Gastroesophageal sphincter (tissue), 4 donors: ENCODE results near the gene PREX1. TPM values are rescaled to one million over a fixed set of nuclear protein-coding genes. Genes with fewer than 3 reads are reported as not detected.

Experiments used
- ATAC-seq: fragments of 150-250 bp; one replicate; pipeline ENCODE4 v1.9.1; 2016; ENCODE audit warnings: mild to moderate bottlenecking, moderate library complexity
- H3K27ac ChIP-seq, 4 donors: fragments of 200-600 bp; sonication (generic) in 3 of 4; 1 replicate in 3 of 4; 2 replicates in 1 of 4; pipeline ENCODE4 v1.5.1; 2016 to 2019
- H3K27me3 ChIP-seq: fragments of 200-600 bp; sonication (generic); one replicate; pipeline ENCODE4 v1.5.1; 2019
- H3K36me3 ChIP-seq, 2 donors: fragments of 200-600 bp; sonication (generic); one replicate each; pipeline ENCODE4 v1.5.1; 2019; ENCODE audit warnings: control low read depth in 1 of 2
- H3K4me1 ChIP-seq, 3 donors: fragments of 200-600 bp; sonication (generic); 1 replicate in 2 of 3; 2 replicates in 1 of 3; pipeline ENCODE4 v1.5.1; 2016 to 2019; ENCODE audit warnings: control low read depth in 2 of 3
- H3K4me3 ChIP-seq, 2 donors: fragments of 200-600 bp; sonication (generic); one replicate each; pipeline ENCODE4 v1.5.1; 2019; ENCODE audit warnings: mild to moderate bottlenecking in 1 of 2, moderate library complexity in 1 of 2
- H3K9me3 ChIP-seq, 3 donors: fragments of 200-600 bp; sonication (generic); one replicate each; pipeline ENCODE4 v1.5.1; 2017 to 2019; ENCODE audit warnings: control low read depth in 2 of 3
- CTCF ChIP-seq, 4 experiments: fragments of 200-600 bp in 2 of 4; fragments of 450-650 bp in 2 of 4; sonication (generic) in 1 of 4; IDR thresholded peaks; one replicate each; pipeline ENCODE4 v1.5.1; 2017 to 2019; ENCODE audit warnings: antibody characterized with exemption in 4 of 4, mild to moderate bottlenecking in 2 of 4, moderate library complexity in 2 of 4
- EP300 ChIP-seq: sonication (generic); formaldehyde crosslinking; IDR thresholded peaks from one replicate; pipeline ENCODE4 v1.6.1; 2017; ENCODE audit warnings: antibody characterized with exemption, mild to moderate bottlenecking
- POLR2A ChIP-seq, 2 donors: fragments of 450-650 bp; IDR thresholded peaks; one replicate each; pipeline ENCODE4 v1.6.1; 2017; ENCODE audit warnings: antibody characterized with exemption in 2 of 2, mild to moderate bottlenecking in 2 of 2, moderate library complexity in 1 of 2
- POLR2AphosphoS5 ChIP-seq: sonication (generic); formaldehyde crosslinking; IDR thresholded peaks from one replicate; pipeline ENCODE4 v1.6.1; 2017; ENCODE audit warnings: antibody characterized with exemption
- WGBS, 2 donors: methylation state at CpG; one replicate each; pipeline ENCODE4 v1.1.5; 2018; ENCODE audit warnings: low coverage in 1 of 2; 5-methylcytosine and 5-hydroxymethylcytosine counted together
- total RNA-seq, 4 donors: library from RNA; depleted of rRNA; stranded (reverse); fragments of >200 nt; gene quantifications; one replicate each; pipeline ENCODE4 v1.1.0, GENCODE V29; 2016

The PREX1 gene
- total RNA-seq, 4 donors from 2014 or later: 16.3 to 35.7 (median 20.0) TPM

GRCh38 chr20:48786951-48787705 lies 40.7 kb downstream of the PREX1 start:
- peaks cover 26% of the 10 kb centered on the region for H3K27me3 ChIP-seq
- no peaks in the 10 kb centered on the region for H3K36me3 ChIP-seq
- 50 to 87% methylated on average over 3 to 11 of the region's 19 CpGs for WGBS, 2 donors
- H3K4me1 ChIP-seq: peaks cover 0 to 47% (median 6%) of the 10 kb centered on the region in 3 donors
- no peak for ATAC-seq
- peak overlapping the region in 3 of 4 donors; percentile 39 to 73 (median 42) for H3K27ac ChIP-seq
- no peak overlapping the region for H3K4me3 ChIP-seq
- TF ChIP-seq POLR2A (IDR thresholded peaks at IDR 0.05) (no peak), CTCF (IDR thresholded peaks at IDR 0.05) (no peak)
- H3K9me3 ChIP-seq: no peaks in the 10 kb centered on the region

- Histone ChIP-seq H3K4me1 (peaks cover 0 to 34% (median under 1%) of the 10 kb centered on the region in 3 donors), H3K27me3 (peaks cover 26% of the 10 kb centered on the region), H3K4me3 (no peak overlapping the region), H3K9me3 (no peaks in the 10 kb centered on the region), H3K27ac (no peak overlapping the region), H3K36me3 (no peaks in the 10 kb centered on the region)
- no peak for ATAC-seq
- TF ChIP-seq CTCF (IDR thresholded peaks at IDR 0.05) (no peak), POLR2AphosphoS5 (no peak), EP300 (no peak), POLR2A (IDR thresholded peaks at IDR 0.05) (no peak)
- 83 to 97% methylated on average over 2 to 7 of the region's 8 CpGs for WGBS, 2 donors
These were observed 42.0 kb downstream of the PREX1 start for GRCh38 chr20:48785801-48786200.

- no peak for ATAC-seq
- Histone ChIP-seq H3K36me3 (no peaks in the 10 kb centered on the region), H3K9me3 (no peaks in the 10 kb centered on the region), H3K27ac (no peak overlapping the region), H3K4me3 (no peak overlapping the region), H3K4me1 (peaks cover 0 to 28% (median 0%) of the 10 kb centered on the region in 3 donors), H3K27me3 (peaks cover 26% of the 10 kb centered on the region)
- no peak for TF ChIP-seq CTCF (IDR thresholded peaks at IDR 0.05)
- no peak for TF ChIP-seq POLR2A (IDR thresholded peaks at IDR 0.05)
- TF ChIP-seq POLR2AphosphoS5: no peak
- TF ChIP-seq EP300: no peak
- WGBS, 2 donors: 100% methylated on average over 2 of the region's 6 CpGs; no CpG with 5 or more reads in 1 of the 2 donors
These were observed 42.5 kb downstream of the PREX1 start for GRCh38 chr20:48785256-48785655.

- H3K27me3 ChIP-seq: peaks cover 20% of the 10 kb centered on the region
- WGBS, 2 donors: 77% methylated on average over 2 to 3 of the region's 5 CpGs
- no peaks in the 10 kb centered on the region for H3K36me3 ChIP-seq
- H3K9me3 ChIP-seq: no peaks in the 10 kb centered on the region
- no peak for ATAC-seq
- TF ChIP-seq CTCF (IDR thresholded peaks at IDR 0.05) (no peak), EP300 (no peak), POLR2AphosphoS5 (no peak), POLR2A (IDR thresholded peaks at IDR 0.05) (no peak)
- peaks cover 0 to 28% (median 0%) of the 10 kb centered on the region in 3 donors for H3K4me1 ChIP-seq
- no peak overlapping the region for H3K4me3 ChIP-seq
- no peak overlapping the region for H3K27ac ChIP-seq
These were observed 43.5 kb downstream of the PREX1 start for GRCh38 chr20:48784273-48784641.
